Right kidney (tissue), 1 donor: Measurements from ENCODE around the gene DGKG.

Experiments
- DNase-seq: peaks from one replicate; pipeline ENCODE4 v3.0.0-alpha.2; 2016

Gene DGKG

DNA sequence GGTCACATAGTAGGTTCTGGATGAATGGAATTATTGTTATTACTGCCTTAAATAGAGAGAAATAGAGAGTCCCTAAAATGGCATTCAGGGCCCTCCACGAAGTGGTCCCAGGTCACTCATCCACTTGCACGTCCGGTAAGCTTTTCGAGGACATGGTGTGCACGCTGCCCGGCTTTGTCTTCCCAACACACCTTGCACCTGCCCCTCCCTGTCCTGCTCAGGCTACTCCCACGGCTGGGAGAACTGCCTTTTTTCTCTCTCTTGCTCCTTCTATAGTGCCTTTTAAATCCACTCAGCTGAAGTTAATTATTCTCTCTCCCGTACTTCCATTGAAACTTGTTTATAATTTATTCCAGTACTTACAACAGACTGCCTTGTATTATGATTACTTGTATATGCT, 5.6 kb upstream of the DGKG start:
- no peak for DNase-seq

DNA sequence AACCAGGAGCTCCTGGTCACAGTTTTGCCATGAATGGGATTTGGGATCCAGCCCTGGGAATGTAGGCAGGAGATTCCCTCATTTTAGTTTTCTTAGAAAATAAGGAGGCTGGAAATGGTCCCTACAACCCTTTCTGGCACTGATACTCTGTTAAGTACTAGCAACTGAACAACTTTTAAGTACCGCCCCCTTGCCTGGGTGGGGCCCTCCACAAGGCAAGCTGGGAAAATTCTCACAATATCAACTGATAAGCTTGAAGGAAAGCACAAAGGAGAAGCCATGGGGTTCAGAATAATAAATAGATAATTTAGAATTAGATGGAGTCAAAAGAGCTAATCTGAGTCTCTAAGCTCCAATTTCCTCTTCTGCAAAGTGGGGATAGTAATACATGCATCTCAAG, 4.2 kb upstream of the DGKG start:
- no peak for DNase-seq

GRCh38 chr3:186365202-186365974, 3.4 kb upstream of the DGKG start:
- no peak for DNase-seq

DNA sequence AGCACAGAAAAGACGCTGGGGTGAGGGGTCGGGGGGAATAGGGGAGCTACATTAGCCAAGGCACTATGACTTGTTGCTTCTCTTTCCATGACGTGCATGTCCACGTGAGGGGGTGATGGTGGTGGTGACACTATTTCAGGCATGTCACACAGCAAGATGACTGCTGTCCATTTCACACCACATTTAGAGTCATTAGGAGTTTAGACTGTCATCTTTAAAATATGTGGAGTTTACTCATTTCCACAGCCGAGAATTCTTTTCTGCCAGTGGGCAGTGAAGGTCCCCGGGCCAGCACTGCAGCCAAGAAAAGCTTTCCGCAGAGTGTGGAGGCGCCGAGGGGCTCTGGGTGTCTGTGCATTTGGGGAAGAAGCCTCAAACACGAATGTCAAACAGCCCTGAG, 954 bp upstream of the DGKG start:
- no peak for DNase-seq

- DNase-seq: no peak
Measured at GRCh38 chr3:186362537-186362842, 456 bp upstream of the DGKG start.

GRCh38 chr3:186361246-186361761, 730 bp downstream of the DGKG start:
- peak; percentile 45 for DNase-seq

GRCh38 chr3:186360779-186361178, 1.3 kb downstream of the DGKG start:
- peak; percentile 32 for DNase-seq

DNA sequence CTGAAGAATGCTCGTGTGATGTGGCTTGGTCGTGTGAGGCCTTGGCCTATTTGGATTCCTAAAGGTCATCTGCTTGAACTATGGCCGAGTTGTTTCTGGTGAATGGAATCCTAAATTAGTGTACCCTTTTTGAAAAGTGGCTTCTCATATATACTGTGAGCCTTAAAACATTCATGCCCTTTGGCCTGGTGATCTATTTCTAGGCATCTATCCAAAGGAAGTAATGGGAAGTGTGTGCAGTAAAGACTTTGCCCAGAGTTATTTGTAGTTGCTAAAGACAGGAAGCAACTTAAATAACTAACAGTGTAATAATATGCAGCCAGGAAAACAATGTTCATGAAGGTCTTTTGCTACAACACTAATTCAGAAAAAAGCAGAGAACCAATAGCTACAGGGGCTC, 3.0 kb downstream of the DGKG start:
- no peak for DNase-seq

DNA sequence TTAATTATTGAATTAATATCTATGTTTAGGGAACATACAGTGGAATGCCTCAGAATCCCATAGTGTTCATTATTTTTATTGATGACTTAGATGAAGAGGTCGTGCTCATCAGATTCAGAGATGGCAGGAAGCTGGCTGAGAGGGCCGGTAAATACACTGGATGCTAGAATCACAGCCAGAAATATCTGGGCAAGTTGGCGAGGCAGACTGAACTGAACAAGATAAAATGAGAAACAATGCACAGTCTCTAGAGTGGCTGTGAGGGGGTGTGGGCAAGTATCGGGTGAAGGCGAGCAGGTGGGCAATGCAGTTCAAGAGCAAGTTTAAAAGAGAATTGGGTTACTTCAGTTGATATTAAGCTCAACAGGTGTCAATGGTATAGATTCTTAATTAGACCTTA, 5.9 kb downstream of the DGKG start:
- no peak for DNase-seq

DNA sequence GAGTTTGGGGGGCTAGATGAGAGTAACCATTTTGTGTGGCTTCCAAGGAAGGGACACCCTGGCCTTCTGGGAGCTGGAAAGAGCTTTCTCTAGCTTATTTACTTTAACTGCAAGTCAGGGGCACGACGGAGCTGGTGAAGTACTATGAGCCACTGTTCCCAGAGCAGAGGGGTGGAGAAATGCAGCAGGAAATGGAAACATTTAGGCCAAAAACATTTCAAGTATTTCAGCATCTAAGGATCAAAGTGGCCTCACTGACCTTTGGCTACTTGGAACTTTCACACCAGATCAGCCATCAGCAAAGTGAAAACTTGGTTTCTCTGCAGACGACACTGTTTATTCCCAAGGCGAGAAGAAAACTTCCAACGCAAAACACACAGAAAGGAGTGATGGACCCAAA, 7.9 kb downstream of the DGKG start:
- DNase-seq: no peak

GRCh38 chr3:186352369-186352768, 9.7 kb downstream of the DGKG start:
- no peak for DNase-seq

- DNase-seq: no peak
Measured at GRCh38 chr3:186342197-186342596, 19.8 kb downstream of the DGKG start.

DNA sequence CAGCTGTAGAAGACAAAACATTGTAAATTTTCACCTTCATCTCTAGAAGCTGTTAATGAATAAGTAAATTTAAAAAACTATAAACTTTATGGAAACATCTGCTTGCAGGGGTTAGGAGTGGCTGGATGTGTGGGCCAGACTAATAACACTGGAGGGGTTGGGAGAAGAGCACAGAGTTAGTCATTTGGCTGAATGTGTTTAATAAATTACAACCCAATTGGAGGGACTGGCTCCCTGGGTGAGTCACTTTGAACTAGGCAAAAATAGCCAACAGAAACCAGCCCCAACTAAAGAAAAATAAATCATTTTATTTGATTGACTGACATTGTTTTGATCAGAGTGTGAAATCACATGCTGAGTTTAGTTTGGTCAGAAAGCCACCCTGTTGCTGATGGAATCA, 21.8 kb downstream of the DGKG start:
- DNase-seq: no peak

DNA sequence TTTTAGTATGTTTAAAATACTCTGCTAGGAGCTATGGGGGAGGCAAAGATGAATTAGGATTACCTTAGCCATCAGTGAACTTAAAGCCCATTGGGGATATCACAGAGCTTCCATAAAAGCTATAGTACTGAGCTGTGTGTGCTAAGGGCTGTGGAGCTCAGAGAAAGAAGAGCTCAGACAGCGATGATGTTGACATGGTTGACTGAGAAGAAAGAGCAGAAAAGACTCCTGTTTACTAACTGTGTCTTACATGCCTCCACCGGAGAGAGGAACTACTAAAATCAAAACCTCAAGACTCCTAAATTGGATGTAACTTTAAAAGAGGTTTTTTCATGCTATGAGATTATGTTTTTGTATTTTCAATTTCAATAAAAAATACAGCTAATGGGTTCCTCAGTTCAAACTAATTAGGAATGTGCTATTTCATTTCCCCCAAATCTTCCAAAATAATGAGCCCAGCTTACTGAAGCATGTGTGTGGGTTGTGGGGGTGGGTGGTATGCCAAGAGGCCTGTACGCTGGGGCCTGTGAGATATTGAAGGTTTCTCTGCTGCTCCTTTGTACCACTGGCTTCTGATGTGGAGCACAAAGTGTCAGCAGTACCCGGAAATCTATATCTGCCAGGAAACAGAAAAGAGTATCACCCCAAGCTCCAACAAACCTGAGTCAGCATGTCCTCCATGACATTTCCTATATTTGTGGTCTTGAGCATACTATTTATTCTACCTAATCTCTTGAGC, 22.7 kb downstream of the DGKG start:
- no peak for DNase-seq

- no peak for DNase-seq
Measured at GRCh38 chr3:186333256-186333655, 28.8 kb downstream of the DGKG start.

DNA sequence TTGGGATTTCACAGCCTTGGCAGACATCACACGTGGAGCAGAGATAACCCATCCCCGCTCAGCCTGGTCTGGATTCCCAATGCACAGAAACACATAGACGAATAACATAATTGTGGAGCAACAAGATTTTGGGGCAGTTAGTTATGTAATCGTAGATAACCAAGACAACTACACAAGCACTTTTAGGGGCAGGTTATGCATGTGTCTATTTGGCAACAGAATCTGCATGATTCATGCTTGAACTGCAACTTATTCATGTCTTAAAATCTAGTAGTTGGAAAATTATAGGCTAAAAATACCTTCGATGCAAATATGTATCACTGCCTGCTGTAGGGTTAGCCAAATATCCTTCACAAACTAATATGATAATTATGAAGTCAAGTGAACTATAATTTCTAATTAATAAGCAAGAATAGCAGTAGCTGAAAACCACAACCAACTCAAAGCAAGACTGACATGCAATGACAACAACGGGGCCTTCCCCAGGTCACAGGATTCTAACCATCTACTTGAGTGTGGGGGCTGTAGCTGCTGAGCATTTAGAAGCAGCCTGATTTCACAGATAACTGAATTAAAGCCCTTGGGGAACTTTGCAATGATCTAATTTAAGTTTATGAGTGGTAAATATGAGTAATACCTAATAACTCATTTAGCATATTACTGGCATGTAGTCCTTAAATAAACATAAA, 31.1 kb downstream of the DGKG start:
- DNase-seq: no peak

- no peak for DNase-seq
Measured at GRCh38 chr3:186329589-186329988, 32.4 kb downstream of the DGKG start.

DNA sequence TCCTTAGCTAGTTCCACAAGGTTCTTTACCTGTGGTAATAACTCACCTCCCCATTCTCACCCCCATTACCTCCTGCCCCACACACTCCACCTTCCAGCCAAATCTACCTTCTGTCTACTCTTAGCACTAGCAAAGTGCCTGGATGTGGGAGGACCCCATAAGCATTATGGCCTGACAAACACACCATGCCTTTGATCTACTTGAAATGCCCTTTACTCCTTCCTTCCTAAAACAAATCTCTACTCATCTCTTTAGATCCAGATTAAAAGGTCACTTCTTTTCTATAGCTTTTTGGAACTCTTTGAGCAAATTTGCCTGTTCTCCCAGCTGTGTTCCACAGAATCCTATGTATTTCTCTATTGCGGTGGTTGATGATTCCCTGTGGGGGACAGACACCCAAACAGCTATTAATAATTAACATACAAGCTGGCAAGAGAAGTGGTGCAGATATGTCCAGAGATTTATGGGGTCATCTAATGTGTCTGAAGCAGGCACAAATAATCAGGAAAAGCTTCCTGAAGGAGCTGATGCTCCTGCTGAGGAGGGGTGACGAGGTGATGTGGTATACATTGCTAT, 34.0 kb downstream of the DGKG start:
- DNase-seq: no peak

DNA sequence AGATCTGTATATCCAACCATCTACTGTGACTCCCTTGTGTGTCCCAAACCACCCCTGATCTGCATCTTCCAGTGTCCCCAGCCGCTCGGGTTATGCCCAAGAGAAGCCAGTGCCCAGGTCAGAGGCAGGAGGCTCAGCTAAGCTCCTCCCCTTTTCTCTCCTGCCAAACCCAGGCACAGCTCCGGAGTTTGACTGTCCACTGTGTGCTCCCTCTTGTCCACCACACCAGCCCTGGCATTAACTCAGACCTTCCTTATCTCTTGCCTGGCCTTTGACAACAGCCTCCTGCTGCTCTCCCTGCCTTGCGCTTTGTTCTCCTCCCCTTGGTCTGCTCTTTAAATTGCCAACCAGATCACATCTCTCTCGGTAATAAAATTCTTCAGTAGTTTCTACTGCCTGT, 39.3 kb downstream of the DGKG start:
- DNase-seq: no peak

- no peak for DNase-seq
Measured at GRCh38 chr3:186321746-186322145, 40.3 kb downstream of the DGKG start.

GRCh38 chr3:186320862-186321568, 41.0 kb downstream of the DGKG start:
- DNase-seq: no peak

- no peak for DNase-seq
Measured at GRCh38 chr3:186319945-186320344, 42.1 kb downstream of the DGKG start.
